Measurements from ENCODE around the gene MSL2. TPM values are rescaled to one million over a fixed set of nuclear protein-coding genes. Genes with fewer than 3 reads are reported as not detected.
"Not testable (repeated sequence)": the region's sequence is repeated elsewhere in the genome, so short reads cannot be mapped to it uniquely, and the experiment has no call there.

MSL2 gene
- total RNA-seq, 2 donors from 2014 or later = 25.9 to 44.2 TPM

DNA sequence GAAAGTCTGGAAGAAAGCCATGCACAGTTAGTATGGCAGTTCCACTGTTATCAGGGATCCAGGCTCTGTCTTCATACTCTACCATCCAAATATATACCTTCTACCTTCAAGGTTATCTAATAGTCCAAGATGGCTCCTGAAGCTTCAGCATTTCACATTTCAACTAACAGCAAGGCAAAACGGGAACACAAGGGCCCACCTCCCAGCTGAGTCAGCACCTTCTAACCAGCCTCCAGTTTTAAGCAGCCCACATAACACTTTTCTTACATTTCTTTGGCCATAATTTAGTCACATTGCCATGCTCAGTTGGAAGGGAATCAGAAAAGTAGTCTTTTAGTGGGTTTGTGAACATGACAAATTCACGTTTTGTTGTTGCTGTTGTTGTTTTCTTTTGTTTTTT lies 15.4 kb upstream of the MSL2 start:
- intact Hi-C loops (cut with DNase I) = no loop called here
- Histone ChIP-seq H3K4me3 (no peak overlapping the region), H3K27ac (no peak overlapping the region), H3K9me3 (no peaks in the 10 kb centered on the region), H3K36me3 (no peaks in the 10 kb centered on the region), H3K27me3 (replicated peaks; ENCODE audit: insufficient read depth) (no peaks in the 10 kb centered on the region), H3K4me1 (replicated peaks) (no peaks in the 10 kb centered on the region)
- no peak for DNase-seq (ENCODE audit: low spot score)
- 84% methylated on average over 2 of the region's 2 CpGs for WGBS
- TF ChIP-seq CTCF (IDR thresholded peaks at IDR 0.05) (no peak), POLR2A (IDR thresholded peaks at IDR 0.05) (no peak), POLR2AphosphoS5 (IDR thresholded peaks at IDR 0.05) (no peak)

DNA sequence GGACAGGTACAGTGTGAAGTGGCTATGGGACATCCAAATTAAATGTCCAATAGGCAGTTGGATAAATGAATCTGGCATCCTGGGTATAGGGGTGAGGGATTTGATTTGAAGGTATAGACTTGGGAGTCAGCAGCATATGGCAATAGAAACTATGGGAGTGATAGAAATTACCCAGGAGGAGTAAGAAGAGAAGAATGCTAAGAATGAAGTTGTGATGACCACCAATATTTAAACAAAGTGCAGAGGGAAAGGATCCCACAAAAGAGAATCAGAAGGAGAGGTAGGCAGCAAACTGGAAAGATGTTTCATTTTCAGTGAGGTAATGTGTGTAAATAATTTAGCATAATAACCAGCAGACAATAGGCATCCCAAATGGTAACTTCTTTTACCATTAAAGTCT lies 13.8 kb upstream of the MSL2 start:
- Histone ChIP-seq H3K27me3 (replicated peaks; ENCODE audit: insufficient read depth) (no peaks in the 10 kb centered on the region), H3K36me3 (no peaks in the 10 kb centered on the region), H3K4me1 (replicated peaks) (no peaks in the 10 kb centered on the region), H3K27ac (no peak overlapping the region), H3K4me3 (no peak overlapping the region), H3K9me3 (no peaks in the 10 kb centered on the region)
- TF ChIP-seq POLR2A (IDR thresholded peaks at IDR 0.05) (no peak), CTCF (IDR thresholded peaks at IDR 0.05) (no peak), POLR2AphosphoS5 (IDR thresholded peaks at IDR 0.05) (no peak)
- DNase-seq (ENCODE audit: low spot score) = no peak
- intact Hi-C loops (cut with DNase I) = no loop called here

DNA sequence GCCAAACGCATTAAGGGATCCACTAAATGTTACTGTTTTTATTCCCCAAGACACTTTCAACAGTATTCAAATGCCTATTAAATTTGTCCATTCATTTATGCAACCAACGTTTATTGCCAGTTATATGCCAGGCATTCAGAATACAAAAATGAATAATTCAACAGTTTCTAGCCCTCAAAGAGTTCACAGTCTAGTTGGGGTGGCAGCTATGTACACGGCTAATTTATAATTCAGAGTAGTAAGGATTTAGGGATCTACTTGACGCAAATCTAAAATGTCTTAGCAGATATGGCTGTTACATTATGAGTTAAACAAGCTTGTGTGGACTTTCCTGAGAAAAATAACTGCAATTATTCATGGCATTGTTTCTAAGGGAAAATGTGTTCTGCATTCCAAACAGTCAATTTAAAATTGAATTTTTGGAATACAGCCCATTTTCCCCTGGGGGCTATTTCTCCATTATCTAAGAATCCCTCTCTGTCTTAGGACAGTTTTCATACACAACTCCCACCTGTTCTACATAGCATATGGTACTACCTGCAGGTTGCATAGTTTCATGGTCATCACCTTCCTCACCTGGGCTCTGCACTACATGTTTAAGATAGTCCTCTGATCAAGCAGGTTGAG lies 11.5 kb upstream of the MSL2 start:
- no peaks in the 10 kb centered on the region for H3K36me3 ChIP-seq
- no peaks in the 10 kb centered on the region for H3K9me3 ChIP-seq
- WGBS = 56% methylated on average over 4 of the region's 4 CpGs
- no peak overlapping the region for H3K4me3 ChIP-seq
- no peak overlapping the region for H3K27ac ChIP-seq
- no peaks in the 10 kb centered on the region for H3K27me3 ChIP-seq (replicated peaks; ENCODE audit: insufficient read depth)
- TF ChIP-seq POLR2A (IDR thresholded peaks at IDR 0.05) = no peak
- no peak for TF ChIP-seq CTCF (IDR thresholded peaks at IDR 0.05)
- TF ChIP-seq POLR2AphosphoS5 (IDR thresholded peaks at IDR 0.05) = no peak
- no peaks in the 10 kb centered on the region for H3K4me1 ChIP-seq (replicated peaks)
- DNase-seq (ENCODE audit: low spot score) = no peak
- intact Hi-C loops (cut with DNase I) = no loop called here

GRCh38 chr3:136199219-136199618 lies 3.1 kb upstream of the MSL2 start:
- H3K9me3 ChIP-seq; H3K4me1 ChIP-seq (replicated peaks); H3K4me3 ChIP-seq; H3K36me3 ChIP-seq; DNase-seq (ENCODE audit: low spot score); H3K27ac ChIP-seq; H3K27me3 ChIP-seq (replicated peaks; ENCODE audit: insufficient read depth): not testable (repeated sequence)
- intact Hi-C loops (cut with DNase I) = loop anchor here (5.0 to 10.0 kb wide), 3 partner anchors 53 to 156 kb away; partner anchors contain the start of gene PCCB
- 97% methylated on average over 5 of the region's 5 CpGs for WGBS

- 98% methylated on average over 10 of the region's 10 CpGs for WGBS
- intact Hi-C loops (cut with DNase I) = loop anchor here (5.0 to 10.0 kb wide), 3 partner anchors 54 to 156 kb away; partner anchors contain the start of gene PCCB
- not testable (repeated sequence) for H3K27ac ChIP-seq
Measured at GRCh38 chr3:136198462-136199078, 2.4 kb upstream of the MSL2 start.

More at GRCh38 chr3:136198462-136199078, 2.4 kb upstream of the MSL2 start:
- not testable (repeated sequence) for DNase-seq (ENCODE audit: low spot score); H3K27me3 ChIP-seq (replicated peaks; ENCODE audit: insufficient read depth); H3K9me3 ChIP-seq; H3K4me3 ChIP-seq; H3K4me1 ChIP-seq (replicated peaks); H3K36me3 ChIP-seq

Data from prostate gland (tissue), 2 donors.